Peyer's patch (tissue), 4 donors: ENCODE results near the gene ADAMTS2.

ENCODE experiments used
- CTCF ChIP-seq, 6 experiments: fragments of 450-650 bp in 4 of 6; fragments of 200-600 bp in 2 of 6; sonication (generic) in 1 of 6; IDR thresholded peaks; one replicate each; pipeline ENCODE4 v1.5.1; 2017 to 2019; ENCODE audit warnings: antibody characterized with exemption in 6 of 6, mild to moderate bottlenecking in 3 of 6, moderate library complexity in 1 of 6
- POLR2A ChIP-seq, 2 donors: fragments of 450-650 bp; IDR thresholded peaks; one replicate each; pipeline ENCODE4 v1.5.1; 2017; ENCODE audit warnings: antibody characterized with exemption in 2 of 2, mild to moderate bottlenecking in 2 of 2, moderate library complexity in 2 of 2

GRCh38 chr5:179371121-179371510 lies 25.9 kb upstream of the ADAMTS2 start:
- TF ChIP-seq CTCF (IDR thresholded peaks at IDR 0.05) (no peak), POLR2A (IDR thresholded peaks at IDR 0.05) (no peak)
